OCI-LY7 (cell line): ENCODE results near the gene NHS. TPM values are rescaled to one million over a fixed set of nuclear protein-coding genes. Genes with fewer than 3 reads are reported as not detected.

Source experiments
- BruUV-seq: library from RNA; stranded (reverse); fragments of 400-500 nt; replicated peaks from 2 replicates; lab custom pipeline; 2021; lab: Mats Ljungman, UMichigan
- CTCF ChIA-PET: fragments of 300-600 bp; sonication (Branson Sonifier 250); formaldehyde crosslinking; loops from one replicate; lab custom pipeline; 2022; ENCODE audit warnings: antibody characterized with exemption; ENCODE audit not compliant: unreplicated experiment; lab: Charles Lee
- POLR2A ChIA-PET: fragments of 300-600 bp; sonication (Branson Sonifier 250); formaldehyde crosslinking; loops from one replicate; lab custom pipeline; 2022; ENCODE audit warnings: antibody characterized with exemption; lab: Charles Lee
- DNase-seq: peaks from one replicate; pipeline ENCODE4 v3.0.0-alpha.2; 2015; ENCODE audit warnings: low spot score
- H2AFZ ChIP-seq: fragments of 200-600 bp; sonication (generic), shearing (Covaris generic); 2 replicates; pipeline ENCODE4 v1.6.1; 2014; ENCODE audit warnings: mild to moderate bottlenecking, antibody characterized with exemption, low read length, moderate library complexity
- H3K27ac ChIP-seq: fragments of 200-600 bp; sonication (generic); 2 replicates; pipeline ENCODE4 v1.5.1; 2014; ENCODE audit warnings: mixed run types, low read depth, mild to moderate bottlenecking, moderate library complexity, low read length, inconsistent platforms; ENCODE audit not compliant: poor library complexity, severe bottlenecking
- H3K36me3 ChIP-seq: fragments of 200-600 bp; sonication (generic); 2 replicates; pipeline ENCODE4 v1.6.1; 2014; ENCODE audit warnings: mild to moderate bottlenecking, antibody characterized with exemption, low read length, moderate library complexity, mixed read lengths; ENCODE audit not compliant: insufficient read depth
- H3K4me1 ChIP-seq: fragments of 200-600 bp; sonication (generic); 2 replicates; pipeline ENCODE4 v1.5.1; 2014; ENCODE audit warnings: mild to moderate bottlenecking, low read length; ENCODE audit not compliant: insufficient read depth, poor library complexity, severe bottlenecking
- H3K4me2 ChIP-seq: fragments of 200-600 bp; sonication (generic); 2 replicates; pipeline ENCODE4 v1.6.1; 2014; ENCODE audit warnings: mild to moderate bottlenecking, low read length
- H3K4me3 ChIP-seq: fragments of 200-600 bp; sonication (generic); 2 replicates; pipeline ENCODE4 v1.5.1; 2014; ENCODE audit warnings: mild to moderate bottlenecking, low read depth, low read length; ENCODE audit not compliant: poor library complexity, severe bottlenecking
- H3K79me2 ChIP-seq: fragments of 200-600 bp; sonication (generic); 2 replicates; pipeline ENCODE4 v1.6.1; 2016; ENCODE audit warnings: low read depth, mild to moderate bottlenecking, low read length, moderate library complexity, mixed read lengths; ENCODE audit not compliant: insufficient read depth
- H3K9me2 ChIP-seq: fragments of 200-600 bp; sonication (generic); 2 replicates; pipeline ENCODE4 v1.6.1; 2016; ENCODE audit warnings: mild to moderate bottlenecking, low read length, mixed read lengths; ENCODE audit not compliant: insufficient read depth
- H3K9me3 ChIP-seq: fragments of 200-600 bp; sonication (generic); 2 replicates; pipeline ENCODE4 v1.6.1; 2014; ENCODE audit warnings: mild to moderate bottlenecking, mixed run types, low read length, mixed read lengths
- H4K20me1 ChIP-seq: fragments of 200-600 bp; sonication (generic); 2 replicates; pipeline ENCODE4 v1.6.1; 2014; ENCODE audit warnings: mild to moderate bottlenecking, antibody characterized with exemption, low read length, moderate library complexity, mixed read lengths; ENCODE audit not compliant: insufficient read depth
- CTCF ChIP-seq: fragments of 200-600 bp; sonication (generic); conservative IDR thresholded peaks from 2 replicates; pipeline ENCODE4 v1.5.1; 2014; ENCODE audit warnings: mild to moderate bottlenecking, antibody characterized with exemption, low read length, moderate library complexity, mixed read lengths
- EZH2phosphoT487 ChIP-seq: fragments of 200-600 bp; sonication (generic); IDR thresholded peaks from 2 replicates; pipeline ENCODE4 v1.6.1; 2018; ENCODE audit warnings: low read depth, borderline replicate concordance, mild to moderate bottlenecking, mixed run types, antibody characterized with exemption, low read length, moderate library complexity, mixed read lengths
- intact Hi-C: fragments of 100-400 bp; cut with micrococcal nuclease; formaldehyde crosslinking; loops from one replicate; pipeline ENCODE4 v1.10.0; 2022; ENCODE audit not compliant: unreplicated experiment
- total RNA-seq, 2 experiments: library from RNA; depleted of rRNA in 1 of 2; stranded (reverse); fragments of >200 nt in 1 of 2; shearing (Covaris generic) in 1 of 2; gene quantifications; 2 replicates each; pipeline ENCODE4 v1.2.3, GENCODE V29; 2014 to 2022

NHS gene
- total RNA-seq, 2 experiments from 2014 or later, result not detected

- TF ChIP-seq CTCF (no peak), EZH2phosphoT487 (no peak)
- CTCF ChIA-PET, result no interaction called here
- no peaks in the 10 kb centered on the region for H3K79me2 ChIP-seq
- BruUV-seq, result no TSS peak
- POLR2A ChIA-PET, result no interaction called here
- H3K4me1 ChIP-seq, result no peaks in the 10 kb centered on the region
- H2AFZ ChIP-seq, result no peak overlapping the region
- intact Hi-C loops, result no loop called here
- no peak overlapping the region for H3K4me3 ChIP-seq
- H3K27ac ChIP-seq, result no peak overlapping the region
- H3K4me2 ChIP-seq, result no peak overlapping the region
- H3K36me3 ChIP-seq, result no peaks in the 10 kb centered on the region
- H3K9me3 ChIP-seq, result no peaks in the 10 kb centered on the region
- H4K20me1 ChIP-seq, result no peaks in the 10 kb centered on the region
- no peaks in the 10 kb centered on the region for H3K9me2 ChIP-seq
- no peak for DNase-seq
Measured at GRCh38 chrX:17644001-17644400, 269.0 kb downstream of the NHS start.

- Histone ChIP-seq H3K4me2 (no peak overlapping the region), H3K9me3 (no peaks in the 10 kb centered on the region), H3K79me2 (no peaks in the 10 kb centered on the region), H2AFZ (no peak overlapping the region), H4K20me1 (no peaks in the 10 kb centered on the region), H3K9me2 (no peaks in the 10 kb centered on the region), H3K36me3 (no peaks in the 10 kb centered on the region), H3K4me3 (no peak overlapping the region), H3K27ac (no peak overlapping the region), H3K4me1 (no peaks in the 10 kb centered on the region)
- ChIA-PET POLR2A (no interaction called here), CTCF (no interaction called here)
- TF ChIP-seq EZH2phosphoT487 (no peak), CTCF (no peak)
- DNase-seq, result no peak
- intact Hi-C loops, result no loop called here
- BruUV-seq, result no TSS peak
Measured at GRCh38 chrX:17654116-17654515, 279.1 kb downstream of the NHS start.

GRCh38 chrX:17655211-17656034 is 280.4 kb downstream of the NHS start:
- Histone ChIP-seq H3K36me3 (no peaks in the 10 kb centered on the region), H3K4me1 (no peaks in the 10 kb centered on the region), H4K20me1 (no peaks in the 10 kb centered on the region), H3K9me3 (no peaks in the 10 kb centered on the region), H3K9me2 (no peaks in the 10 kb centered on the region), H3K27ac (no peak overlapping the region), H2AFZ (no peak overlapping the region), H3K4me3 (no peak overlapping the region), H3K4me2 (no peak overlapping the region), H3K79me2 (no peaks in the 10 kb centered on the region)
- TF ChIP-seq EZH2phosphoT487 (no peak), CTCF (no peak)
- DNase-seq, result no peak
- no TSS peak for BruUV-seq
- intact Hi-C loops, result no loop called here
- POLR2A ChIA-PET, result no interaction called here
- CTCF ChIA-PET, result no interaction called here
